AG09319 (cell line): Measurements from ENCODE around the gene ACOX3.

Experiments used
- DNase-seq: peaks from one replicate; pipeline ENCODE4 v3.0.0-alpha.2; 2010; ENCODE audit warnings: low read depth; ENCODE audit errors: extremely low read depth
- CTCF ChIP-seq: IDR thresholded peaks from 2 replicates; pipeline ENCODE4 v1.5.1; 2011; ENCODE audit warnings: low read depth, mild to moderate bottlenecking, inconsistent platforms, low read length, moderate library complexity

The ACOX3 gene

GRCh38 chr4:8331575-8331955 is 109.0 kb downstream of the ACOX3 start:
- no peak for DNase-seq
- TF ChIP-seq CTCF: no peak

- no peak for DNase-seq
- no peak for TF ChIP-seq CTCF
Observed at GRCh38 chr4:8330821-8331574, 109.5 kb downstream of the ACOX3 start.

- DNase-seq: no peak
- no peak for TF ChIP-seq CTCF
Observed at GRCh38 chr4:8329859-8330761, 110.4 kb downstream of the ACOX3 start.

GRCh38 chr4:8329560-8329858 is 111.0 kb downstream of the ACOX3 start:
- no peak for TF ChIP-seq CTCF
- DNase-seq: no peak

- DNase-seq: no peak
- no peak for TF ChIP-seq CTCF
Observed at GRCh38 chr4:8328866-8329559, 111.5 kb downstream of the ACOX3 start.

- TF ChIP-seq CTCF: no peak
- DNase-seq: no peak
Observed at GRCh38 chr4:8328456-8328855, 112.1 kb downstream of the ACOX3 start.

GRCh38 chr4:8326206-8326605 is 114.3 kb downstream of the ACOX3 start:
- TF ChIP-seq CTCF: no peak
- no peak for DNase-seq
